Type B pancreatic cell (in vitro differentiated cells): ENCODE results near the gene UBE2Q2. TPM values are rescaled to one million over a fixed set of nuclear protein-coding genes. Genes with fewer than 3 reads are reported as not detected.

Source experiments
- DNase-seq: peaks from one replicate; pipeline ENCODE4 v3.0.0; 2021; ENCODE audit warnings: mixed read lengths; ENCODE audit not compliant: unreplicated experiment; ENCODE audit errors: extremely low spot score
- H3K27ac Mint-ChIP-seq: 2 replicates; pipeline ENCODE4 v1.8.0; 2021; ENCODE audit warnings: mild to moderate bottlenecking, mixed read lengths
- H3K27me3 Mint-ChIP-seq: 2 replicates; pipeline ENCODE4 v1.8.0; 2021; ENCODE audit warnings: mixed read lengths
- H3K36me3 Mint-ChIP-seq: 2 replicates; pipeline ENCODE4 v1.8.0; 2021; ENCODE audit warnings: mixed read lengths
- H3K4me1 Mint-ChIP-seq: one replicate; pipeline ENCODE4 v1.8.0; 2021; ENCODE audit warnings: mixed read lengths; ENCODE audit not compliant: unreplicated experiment
- H3K4me3 Mint-ChIP-seq: 2 replicates; pipeline ENCODE4 v1.8.0; 2021; ENCODE audit warnings: mild to moderate bottlenecking, mixed read lengths
- H3K9me3 Mint-ChIP-seq: 2 replicates; pipeline ENCODE4 v1.8.0; 2021; ENCODE audit warnings: mixed read lengths
- total RNA-seq: library from RNA; stranded (reverse); gene quantifications from 2 replicates; pipeline ENCODE4 v1.2.1, GENCODE V29; 2021; ENCODE audit warnings: low replicate concordance
- TF ChIP-seq, protein P1 (sequence below): fragments of 200-600 bp; sonication (generic); conservative IDR thresholded peaks from 2 replicates; pipeline ENCODE4 v1.5.0; 2021; ENCODE audit warnings: antibody characterized with exemption, mild to moderate bottlenecking

The UBE2Q2 gene
- total RNA-seq, 1 donor from 2014 or later = 31.3 TPM

DNA sequence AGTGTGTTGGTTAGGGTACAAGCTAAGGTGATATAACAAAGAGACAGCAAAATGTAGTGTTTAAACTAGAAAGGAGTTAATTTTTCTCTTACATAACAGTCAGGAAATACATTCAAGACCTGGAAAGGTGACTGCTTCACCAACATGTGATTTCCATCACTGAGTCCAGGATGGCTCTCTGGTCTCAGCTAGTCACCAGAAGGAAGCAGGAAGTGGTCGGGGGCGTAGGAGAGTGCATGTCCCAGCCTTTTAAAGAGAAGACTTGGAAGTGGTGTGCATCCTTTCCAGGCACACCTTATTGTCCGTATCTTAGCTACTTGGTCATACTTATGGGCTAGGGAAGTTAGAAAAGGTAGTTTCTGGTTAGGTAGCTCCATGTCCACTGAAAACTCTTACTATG is 11.1 kb upstream of the UBE2Q2 start:
- H3K9me3 Mint-ChIP-seq = no peaks in the 10 kb centered on the region
- no peaks in the 10 kb centered on the region for H3K36me3 Mint-ChIP-seq
- peaks cover 26% of the 10 kb centered on the region for H3K4me1 Mint-ChIP-seq
- H3K27ac Mint-ChIP-seq = peak overlapping the region; percentile 47
- H3K4me3 Mint-ChIP-seq = no peak overlapping the region
- no peak for DNase-seq
- no peaks in the 10 kb centered on the region for H3K27me3 Mint-ChIP-seq
- TF ChIP-seq, protein P1, sequence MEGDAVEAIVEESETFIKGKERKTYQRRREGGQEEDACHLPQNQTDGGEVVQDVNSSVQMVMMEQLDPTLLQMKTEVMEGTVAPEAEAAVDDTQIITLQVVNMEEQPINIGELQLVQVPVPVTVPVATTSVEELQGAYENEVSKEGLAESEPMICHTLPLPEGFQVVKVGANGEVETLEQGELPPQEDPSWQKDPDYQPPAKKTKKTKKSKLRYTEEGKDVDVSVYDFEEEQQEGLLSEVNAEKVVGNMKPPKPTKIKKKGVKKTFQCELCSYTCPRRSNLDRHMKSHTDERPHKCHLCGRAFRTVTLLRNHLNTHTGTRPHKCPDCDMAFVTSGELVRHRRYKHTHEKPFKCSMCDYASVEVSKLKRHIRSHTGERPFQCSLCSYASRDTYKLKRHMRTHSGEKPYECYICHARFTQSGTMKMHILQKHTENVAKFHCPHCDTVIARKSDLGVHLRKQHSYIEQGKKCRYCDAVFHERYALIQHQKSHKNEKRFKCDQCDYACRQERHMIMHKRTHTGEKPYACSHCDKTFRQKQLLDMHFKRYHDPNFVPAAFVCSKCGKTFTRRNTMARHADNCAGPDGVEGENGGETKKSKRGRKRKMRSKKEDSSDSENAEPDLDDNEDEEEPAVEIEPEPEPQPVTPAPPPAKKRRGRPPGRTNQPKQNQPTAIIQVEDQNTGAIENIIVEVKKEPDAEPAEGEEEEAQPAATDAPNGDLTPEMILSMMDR = no peak

DNA sequence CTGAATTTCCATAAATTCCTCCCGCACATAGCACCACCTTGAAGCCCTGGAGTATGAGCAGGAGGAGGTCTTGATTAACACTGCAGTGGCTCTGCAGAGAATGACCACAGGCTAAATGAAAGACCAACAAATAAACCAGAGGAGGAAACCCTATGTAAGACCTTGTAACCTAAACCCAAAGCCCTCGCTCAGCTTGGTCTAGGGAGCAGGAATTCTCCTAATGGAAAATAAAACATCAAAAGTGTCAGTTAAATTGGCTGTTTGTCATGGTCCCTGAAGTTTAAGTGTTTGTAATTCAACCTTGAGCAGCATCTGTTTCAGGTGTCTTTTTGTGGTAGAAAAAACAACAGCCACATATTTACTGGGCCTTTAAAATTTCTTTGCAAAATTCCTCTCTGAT is 9.2 kb upstream of the UBE2Q2 start:
- Mint-ChIP-seq H3K27ac (no peak overlapping the region), H3K9me3 (no peaks in the 10 kb centered on the region), H3K4me3 (no peak overlapping the region), H3K4me1 (peaks cover 18% of the 10 kb centered on the region), H3K27me3 (no peaks in the 10 kb centered on the region), H3K36me3 (no peaks in the 10 kb centered on the region)
- no peak for DNase-seq
- TF ChIP-seq, protein P1 = no peak

DNA sequence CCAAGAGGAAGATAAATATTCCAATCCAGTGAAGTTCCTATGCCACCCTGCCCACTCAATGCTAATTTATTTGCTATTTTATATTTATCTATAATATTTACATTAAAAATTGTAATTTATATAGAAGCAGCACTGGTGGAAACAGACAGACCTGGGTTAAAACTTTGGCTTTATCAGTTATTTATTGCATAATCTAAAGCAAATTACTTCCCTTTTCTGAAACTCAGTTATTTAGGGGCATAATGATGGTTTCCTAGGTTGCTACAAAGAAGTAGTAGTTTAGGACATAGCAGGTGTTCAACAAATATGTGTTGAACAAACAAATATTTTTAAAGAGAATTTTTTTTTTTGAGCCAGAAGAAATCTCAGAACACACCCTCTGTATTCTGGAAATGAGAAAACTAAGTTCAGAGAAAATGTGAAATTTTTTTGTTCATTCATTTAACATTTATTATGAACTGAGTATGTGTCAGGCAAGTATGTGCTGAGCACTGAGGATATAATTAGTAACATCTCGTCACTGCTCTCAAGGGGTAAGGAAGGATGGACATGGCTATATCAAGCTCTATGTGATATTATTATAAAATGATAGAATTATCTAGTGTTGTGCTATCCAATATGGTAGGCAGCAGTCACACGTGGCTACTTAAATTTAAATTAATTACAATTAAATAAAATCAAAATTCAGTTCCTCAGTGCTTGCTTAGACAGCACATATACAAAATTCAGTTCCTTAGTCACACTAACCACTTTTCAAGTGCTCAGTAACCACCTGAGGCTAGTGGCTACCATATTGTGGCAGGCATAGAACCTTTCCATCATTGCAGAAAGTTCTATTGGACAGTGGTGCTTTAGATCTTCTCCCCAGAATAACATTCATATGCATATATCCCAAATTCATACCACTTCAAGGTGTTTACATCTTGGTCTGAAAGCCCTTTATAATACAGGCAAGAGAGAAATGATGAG is 7.0 kb upstream of the UBE2Q2 start:
- DNase-seq = no peak
- no peaks in the 10 kb centered on the region for H3K27me3 Mint-ChIP-seq
- H3K9me3 Mint-ChIP-seq = no peaks in the 10 kb centered on the region
- no peaks in the 10 kb centered on the region for H3K36me3 Mint-ChIP-seq
- no peak overlapping the region for H3K4me3 Mint-ChIP-seq
- H3K4me1 Mint-ChIP-seq = peaks cover 11% of the 10 kb centered on the region
- TF ChIP-seq, protein P1 = no peak
- no peak overlapping the region for H3K27ac Mint-ChIP-seq

GRCh38 chr15:75836959-75837334 is 6.3 kb upstream of the UBE2Q2 start:
- Mint-ChIP-seq H3K4me3 (no peak overlapping the region), H3K27me3 (peaks cover 6% of the 10 kb centered on the region), H3K4me1 (peaks cover 4% of the 10 kb centered on the region), H3K27ac (no peak overlapping the region), H3K36me3 (no peaks in the 10 kb centered on the region), H3K9me3 (no peaks in the 10 kb centered on the region)
- DNase-seq = no peak
- TF ChIP-seq, protein P1 = no peak

DNA sequence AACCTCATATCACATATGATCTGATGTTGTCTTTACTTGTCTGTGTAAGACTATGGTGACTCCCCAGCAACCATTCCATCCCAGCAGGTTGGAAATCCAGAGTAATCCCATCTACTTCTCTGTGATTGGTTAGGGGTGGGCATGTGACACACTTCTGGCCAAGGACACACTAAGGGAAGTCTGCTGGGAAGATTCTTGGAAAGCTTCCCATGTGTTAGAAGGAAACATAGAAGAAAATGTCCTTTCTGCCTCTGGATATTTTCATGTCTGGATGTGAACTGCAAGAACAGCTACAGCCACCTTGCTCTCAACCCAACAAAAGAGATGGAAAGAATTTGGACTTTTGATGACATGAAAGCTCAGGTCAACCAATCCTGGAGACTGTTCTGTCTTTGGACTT is 2.6 kb upstream of the UBE2Q2 start:
- Mint-ChIP-seq H3K27me3 (peaks cover 13% of the 10 kb centered on the region), H3K4me3 (peak overlapping the region; percentile 1), H3K4me1 (peaks cover 14% of the 10 kb centered on the region), H3K36me3 (peaks cover 16% of the 10 kb centered on the region), H3K27ac (no peak overlapping the region), H3K9me3 (no peaks in the 10 kb centered on the region)
- TF ChIP-seq, protein P1 = no peak
- DNase-seq = no peak
